CD4-positive, alpha-beta T cell treated with Interleukin-10 for 1 hour (primary cell): ENCODE measurements around the gene MAN1A1.

ENCODE experiments used
- DNase-seq: peaks from one replicate; pipeline ENCODE4 v3.0.0-alpha.2; 2020

MAN1A1 gene

DNA sequence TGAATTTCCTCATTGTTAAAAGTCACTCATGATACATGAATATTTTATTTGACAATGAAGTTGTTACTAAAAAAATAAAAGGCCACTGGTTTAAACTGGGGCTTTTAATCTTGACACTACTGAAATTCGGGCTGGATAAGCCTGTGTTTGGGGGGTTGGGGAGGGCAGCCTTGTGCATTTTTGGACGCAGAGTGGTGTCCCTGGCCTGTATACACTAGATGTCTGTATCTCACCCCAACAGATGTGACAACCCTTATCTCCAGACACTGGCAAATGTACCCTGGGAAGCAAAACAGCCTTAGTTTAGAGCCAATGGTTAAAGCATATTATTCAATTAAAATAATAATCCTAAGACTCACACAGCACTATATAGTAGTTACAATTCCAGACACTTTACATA, 24.8 kb downstream of the MAN1A1 start:
- DNase-seq, result no peak

GRCh38 chr6:119323931-119324330, 25.6 kb downstream of the MAN1A1 start:
- DNase-seq, result no peak

- DNase-seq, result no peak
Observed at GRCh38 chr6:119323478-119323877, 26.1 kb downstream of the MAN1A1 start.

DNA sequence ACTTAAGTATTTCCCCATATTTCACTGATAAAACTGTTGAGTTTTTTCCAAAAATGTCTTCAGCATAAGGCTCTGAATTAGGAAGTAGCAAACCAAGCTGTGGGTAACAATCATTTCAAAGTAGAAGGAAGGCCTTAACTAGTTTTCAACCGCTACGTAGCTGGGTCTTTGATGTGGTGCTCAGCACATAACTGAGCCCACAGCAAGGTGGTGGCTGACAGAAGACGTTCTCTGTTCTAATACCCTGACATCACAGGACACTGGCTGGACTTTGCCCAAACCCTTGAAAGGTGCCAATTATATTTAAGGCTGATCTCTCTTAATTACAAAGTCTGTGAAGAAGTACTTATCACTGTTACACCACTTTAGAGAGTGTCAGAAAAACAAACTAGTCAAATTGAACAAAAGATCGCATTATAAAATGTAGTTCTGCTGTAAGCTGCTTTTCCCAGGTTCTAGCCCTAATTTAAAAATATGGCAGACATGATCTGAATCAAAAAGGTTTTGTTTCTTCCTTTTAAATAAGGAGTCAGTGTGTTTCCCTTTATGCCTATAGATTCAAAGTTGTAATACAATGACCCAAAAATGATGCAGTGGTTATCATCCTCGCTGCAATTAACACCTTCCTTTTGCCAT, 26.7 kb downstream of the MAN1A1 start:
- peak; percentile 67 for DNase-seq

- DNase-seq, result no peak
Observed at GRCh38 chr6:119322034-119322433, 27.5 kb downstream of the MAN1A1 start.

- no peak for DNase-seq
Observed at GRCh38 chr6:119319694-119320093, 29.9 kb downstream of the MAN1A1 start.

DNA sequence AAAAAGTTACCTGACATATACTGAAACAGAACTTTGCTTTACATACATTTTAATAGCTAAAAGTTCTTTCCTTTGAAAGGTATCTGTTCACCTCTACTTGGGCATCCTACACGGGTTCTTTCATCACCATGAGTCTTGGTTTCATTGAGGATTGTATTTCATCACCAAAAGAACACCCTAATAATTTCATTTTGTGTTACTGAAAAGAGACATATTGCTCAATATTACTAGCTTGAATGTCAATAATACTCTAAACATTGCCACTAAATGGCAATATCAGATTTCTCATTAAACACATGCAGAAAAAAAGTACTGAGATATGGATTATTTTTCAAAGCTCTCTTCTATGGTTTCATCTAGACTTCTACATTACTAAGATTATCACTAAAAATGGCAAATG, 30.8 kb downstream of the MAN1A1 start:
- no peak for DNase-seq

DNA sequence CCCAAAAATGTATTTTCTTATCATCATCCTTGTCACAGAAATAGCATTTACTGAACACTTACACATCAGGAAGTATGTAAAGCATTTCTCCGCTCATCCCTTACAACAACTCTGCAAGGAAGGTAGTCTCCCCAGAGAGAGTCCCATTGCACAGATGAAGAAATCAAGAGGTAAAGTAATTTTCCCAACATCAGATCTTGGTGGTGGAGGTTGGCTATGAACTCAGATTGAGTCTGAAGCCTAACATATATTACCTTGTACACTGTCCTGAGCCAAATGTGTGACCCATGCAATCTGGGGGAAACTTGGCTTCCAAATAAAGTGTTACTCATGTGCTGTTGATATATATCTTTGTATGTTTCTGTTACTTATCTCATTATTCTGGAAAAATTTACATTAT, 31.4 kb downstream of the MAN1A1 start:
- no peak for DNase-seq

DNA sequence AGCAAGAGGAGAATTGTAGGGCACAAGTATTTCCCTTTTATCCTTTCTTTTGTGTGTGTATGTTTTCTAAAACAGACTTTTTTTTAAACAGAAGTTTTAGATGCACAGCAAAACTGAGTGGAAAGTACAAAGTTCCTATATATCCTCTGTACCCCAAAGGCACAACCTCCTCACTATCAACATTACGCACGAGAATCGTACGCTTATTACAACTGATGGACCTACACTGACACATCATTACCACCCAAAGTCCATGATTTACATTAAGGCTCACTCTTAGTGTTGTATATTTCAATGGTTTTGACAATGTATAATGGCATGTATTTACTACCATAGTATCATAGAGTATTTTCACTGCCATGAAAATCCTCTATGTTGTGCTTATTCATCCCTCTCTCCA, 32.6 kb downstream of the MAN1A1 start:
- no peak for DNase-seq

- DNase-seq, result peak; percentile 35
Observed at GRCh38 chr6:119314885-119315272, 34.7 kb downstream of the MAN1A1 start.

DNA sequence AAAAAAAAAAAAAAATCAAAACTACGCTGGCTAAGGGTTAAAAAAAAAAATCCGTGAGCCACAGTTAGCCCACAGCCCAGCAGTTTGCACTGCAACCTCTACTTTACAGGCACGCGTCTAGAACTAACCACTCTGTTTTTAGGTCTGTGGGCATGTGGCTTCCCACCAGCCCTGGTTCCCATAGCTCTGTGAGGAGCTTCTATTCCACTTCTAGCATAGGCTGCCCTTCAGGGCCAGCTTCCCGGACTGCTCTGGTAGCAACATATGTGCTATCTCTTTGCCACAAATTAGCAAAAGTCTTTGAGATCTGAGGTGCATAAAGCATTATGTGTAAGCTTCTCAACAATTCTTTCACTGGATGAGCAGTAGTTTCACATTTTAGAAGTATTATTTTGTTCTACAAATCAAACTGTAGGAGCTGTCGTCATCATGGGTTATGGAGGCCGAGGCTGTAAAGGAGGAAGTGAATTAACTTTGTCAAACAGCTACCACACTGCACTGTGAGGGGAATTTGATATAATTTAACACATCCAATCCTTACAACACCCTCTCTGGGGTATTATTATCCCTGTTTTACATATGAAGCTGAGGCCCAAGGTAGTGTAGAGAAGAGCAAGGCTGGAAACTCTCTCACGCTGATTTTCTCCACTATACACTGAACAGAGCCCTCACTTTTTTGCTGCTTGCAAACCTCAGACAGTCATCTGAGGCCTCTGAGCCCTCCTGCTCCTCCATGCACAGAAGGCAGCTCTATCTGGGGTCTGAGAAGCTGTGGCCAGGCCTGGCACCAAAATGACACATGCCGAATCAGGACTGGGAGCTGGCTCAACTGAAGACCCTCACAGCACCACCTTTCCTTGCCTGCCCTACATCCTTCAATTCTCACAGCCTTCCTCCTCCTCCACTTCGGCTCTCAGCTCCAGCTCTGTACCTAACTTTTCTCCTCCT, 35.4 kb downstream of the MAN1A1 start:
- peak; percentile 58 for DNase-seq

- peak; percentile 60 for DNase-seq
Observed at GRCh38 chr6:119312875-119313338, 36.7 kb downstream of the MAN1A1 start.

DNA sequence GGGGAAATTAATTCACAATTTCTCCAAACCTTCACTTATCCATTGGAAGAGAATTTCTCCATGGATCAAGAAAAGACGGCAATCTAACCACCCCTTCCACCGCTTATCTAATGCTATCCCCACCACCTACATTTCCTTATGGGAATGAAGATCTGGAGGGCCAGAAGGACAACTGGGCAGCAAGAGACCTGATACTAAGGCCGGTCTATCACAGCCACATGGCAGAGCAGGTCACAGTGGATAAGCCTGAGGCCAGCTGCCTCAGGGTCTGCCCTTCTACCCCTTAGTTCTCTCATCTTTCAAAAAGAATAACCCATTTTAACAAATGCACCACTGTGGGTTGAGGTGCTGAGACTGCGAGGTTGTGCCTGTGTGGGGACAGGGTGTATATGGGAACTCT, 37.1 kb downstream of the MAN1A1 start:
- DNase-seq, result no peak

DNA sequence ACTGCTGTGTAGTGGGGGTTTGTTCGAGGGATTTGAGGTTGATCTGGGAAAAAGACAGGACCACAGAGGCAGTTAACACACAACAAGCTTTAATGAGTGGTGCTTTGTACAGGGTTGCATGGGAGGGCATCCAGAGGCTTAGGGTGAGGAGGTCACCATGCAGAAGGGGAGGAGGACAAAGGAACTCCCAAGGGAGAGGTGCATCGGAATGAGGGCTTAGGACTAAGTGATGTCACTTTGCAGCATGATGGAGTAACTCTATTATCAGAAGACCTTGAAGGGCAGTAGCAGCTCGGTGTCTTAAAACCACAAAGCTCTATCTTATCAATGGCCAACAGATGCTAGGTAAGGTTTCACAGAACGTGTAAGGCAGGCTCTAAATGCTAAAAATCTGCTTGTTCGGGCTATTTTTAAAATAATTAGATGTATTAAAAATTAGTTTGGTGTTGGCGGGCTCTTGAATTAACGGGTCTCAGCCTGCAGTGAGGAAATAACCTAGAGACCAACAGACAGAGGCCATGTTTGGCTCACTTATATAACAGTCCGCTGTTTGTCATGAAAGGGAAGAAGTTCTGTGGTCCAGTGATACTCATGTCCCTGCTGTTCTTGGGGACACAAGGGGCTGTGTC, 37.9 kb downstream of the MAN1A1 start:
- no peak for DNase-seq

- no peak for DNase-seq
Observed at GRCh38 chr6:119310486-119311036, 39.0 kb downstream of the MAN1A1 start.

DNA sequence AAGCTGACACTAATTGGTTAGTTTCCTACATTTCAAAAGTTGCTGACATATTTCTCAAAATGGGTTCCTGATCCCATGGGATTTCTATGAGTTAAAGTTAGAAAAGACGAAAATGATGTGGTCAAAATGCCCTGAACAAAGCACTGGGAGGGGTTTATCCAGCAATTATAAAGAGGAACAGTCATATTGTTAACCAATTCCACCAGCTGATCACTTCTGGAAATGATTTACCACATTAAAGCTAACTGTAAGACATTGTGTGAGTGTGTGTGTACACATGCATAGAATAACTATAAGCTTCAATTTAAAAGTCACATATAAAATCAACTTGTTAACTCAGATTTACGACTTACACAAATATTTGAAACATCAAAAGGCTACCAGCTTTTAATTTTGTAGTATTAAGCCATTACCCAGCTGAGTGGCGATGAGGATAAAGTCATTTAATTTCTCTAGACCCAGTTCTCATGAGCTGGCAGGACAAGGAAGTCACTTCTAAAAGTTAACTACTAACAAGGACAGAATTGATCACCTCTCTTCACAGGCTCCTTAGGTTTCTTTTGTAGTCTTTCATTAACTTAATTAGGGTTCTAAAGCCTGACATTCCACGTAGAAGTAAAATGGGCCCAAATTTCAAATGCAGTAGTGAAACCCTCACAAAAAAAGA, 40.4 kb downstream of the MAN1A1 start:
- DNase-seq, result no peak

DNA sequence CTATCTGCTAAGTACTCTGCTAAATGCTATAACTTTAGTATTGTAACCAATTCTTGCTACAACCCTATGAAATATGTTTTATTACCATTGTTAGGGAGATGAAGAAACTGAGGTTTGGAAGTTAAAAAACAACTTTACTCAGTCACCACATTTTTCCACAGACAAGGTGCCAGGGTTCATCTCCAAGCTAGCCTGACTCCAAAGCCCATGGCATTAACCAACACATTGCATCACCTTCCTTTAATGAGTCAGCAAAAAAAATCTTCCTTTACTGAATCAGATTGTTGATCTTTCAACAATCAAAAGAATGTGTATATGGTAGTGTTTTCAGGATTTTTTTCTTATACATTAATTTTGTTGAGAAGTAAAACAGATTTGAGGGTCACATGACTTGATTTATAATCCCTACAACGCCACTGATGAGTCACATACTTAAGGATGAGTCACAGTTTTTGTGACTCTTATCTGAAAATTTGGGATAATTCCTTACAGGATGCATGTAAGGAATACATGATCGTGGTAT, 41.5 kb downstream of the MAN1A1 start:
- DNase-seq, result no peak

DNA sequence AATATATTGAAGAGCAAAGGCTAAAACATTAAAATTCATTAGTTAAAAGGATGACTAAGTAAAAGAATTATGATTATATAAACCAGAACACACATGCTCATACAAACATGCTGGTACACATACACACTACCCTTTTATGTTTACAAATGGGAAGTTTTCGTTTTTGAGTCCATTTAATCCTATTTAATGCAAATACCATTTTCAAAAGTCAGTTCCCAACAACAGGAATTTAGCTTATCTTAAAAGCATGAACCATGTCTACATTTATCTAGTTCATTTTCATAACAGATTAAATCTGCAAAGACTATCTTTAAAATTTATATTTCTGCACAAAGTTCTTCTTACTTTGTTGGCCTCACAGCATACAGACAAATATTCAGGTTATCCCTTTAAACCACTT, 42.5 kb downstream of the MAN1A1 start:
- DNase-seq, result no peak

- no peak for DNase-seq
Observed at GRCh38 chr6:119306396-119306968, 43.1 kb downstream of the MAN1A1 start.

DNA sequence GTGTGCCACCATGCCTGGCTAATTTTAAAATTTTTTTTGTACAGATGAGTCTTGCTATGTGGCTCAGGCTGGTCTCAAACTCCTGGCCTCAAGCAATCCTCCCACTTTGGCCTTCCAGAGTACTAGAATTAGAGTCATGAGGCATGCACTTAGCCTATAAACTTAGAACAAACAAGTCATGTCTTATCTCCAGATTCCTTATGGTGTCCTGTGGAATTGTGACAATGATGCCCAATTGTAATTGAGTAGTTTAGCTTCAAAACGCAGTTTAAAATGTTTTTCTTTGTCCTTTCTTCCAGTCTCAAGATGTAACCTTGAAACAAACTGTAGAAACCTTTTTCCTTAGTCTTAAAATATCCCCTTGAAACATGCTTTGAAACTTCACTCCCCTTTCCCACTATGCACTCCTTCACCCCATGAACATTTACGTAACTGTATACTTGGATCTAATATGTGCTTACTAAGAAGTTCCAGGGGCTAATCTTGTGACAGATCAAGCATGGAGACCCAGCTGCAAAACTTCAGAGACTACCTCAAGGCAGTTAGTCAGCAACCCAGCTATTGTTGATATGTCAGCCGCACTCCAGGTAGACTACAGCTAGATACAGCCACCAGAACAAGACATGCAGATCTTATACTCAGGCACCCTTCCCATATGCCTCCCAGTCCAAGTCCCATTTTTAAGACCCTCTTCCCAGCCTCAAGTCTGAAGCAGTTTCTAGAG, 46.2 kb downstream of the MAN1A1 start:
- DNase-seq, result no peak

- no peak for DNase-seq
Observed at GRCh38 chr6:119301429-119301828, 48.1 kb downstream of the MAN1A1 start.

GRCh38 chr6:119299694-119300093, 49.9 kb downstream of the MAN1A1 start:
- DNase-seq, result no peak
